Measurements from ENCODE around the gene OTOP3.
"Not testable (repeated sequence)": the region's sequence is repeated elsewhere in the genome, so short reads cannot be mapped to it uniquely, and the experiment has no call there.

OTOP3 gene

DNA sequence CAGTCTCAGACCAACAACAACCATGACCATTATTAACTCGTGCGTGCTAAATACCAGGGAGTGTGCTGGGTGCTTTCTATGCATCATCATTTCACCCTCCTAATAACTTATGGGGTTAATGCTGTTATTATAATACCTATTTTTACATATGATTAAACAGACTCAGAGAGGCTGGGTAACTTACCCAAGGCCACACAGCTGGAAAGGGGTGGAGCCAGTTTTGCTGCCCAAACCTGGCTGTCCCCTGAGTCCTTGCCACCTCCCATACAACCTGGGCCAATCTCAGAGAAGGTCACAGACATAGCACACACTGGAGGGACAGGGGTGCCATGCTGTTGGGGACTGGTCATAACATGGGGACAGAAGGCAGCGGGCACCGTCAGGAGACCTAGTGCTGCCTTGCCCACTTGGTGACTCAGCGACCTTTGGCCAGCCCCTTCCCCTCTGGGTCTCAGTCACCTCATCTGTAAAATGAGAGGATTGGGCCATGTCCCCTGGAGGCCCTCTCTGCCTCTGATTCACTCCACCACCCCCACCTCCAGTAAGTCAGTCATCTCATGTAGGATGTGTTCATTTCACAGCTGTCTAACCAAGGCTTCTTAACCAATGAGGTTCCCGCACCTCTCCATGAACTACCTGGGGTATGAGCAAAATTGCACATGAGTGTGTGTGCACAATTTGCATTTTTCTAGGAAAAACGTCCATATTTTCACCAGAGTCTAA, 30.9 kb upstream of the OTOP3 start:
- in situ Hi-C loops (cut with HindIII; ENCODE audit: low sequenced_read_pairs) = no loop called here
- TF ChIP-seq CTCF (IDR thresholded peaks at IDR 0.05; ENCODE audit: low read depth, low read length) = no peak
- no peak overlapping the region for H3K4me3 ChIP-seq (ENCODE audit: low read depth, low read length)
- DNase-seq (ENCODE audit: low read depth, low spot score) = no peak

DNA sequence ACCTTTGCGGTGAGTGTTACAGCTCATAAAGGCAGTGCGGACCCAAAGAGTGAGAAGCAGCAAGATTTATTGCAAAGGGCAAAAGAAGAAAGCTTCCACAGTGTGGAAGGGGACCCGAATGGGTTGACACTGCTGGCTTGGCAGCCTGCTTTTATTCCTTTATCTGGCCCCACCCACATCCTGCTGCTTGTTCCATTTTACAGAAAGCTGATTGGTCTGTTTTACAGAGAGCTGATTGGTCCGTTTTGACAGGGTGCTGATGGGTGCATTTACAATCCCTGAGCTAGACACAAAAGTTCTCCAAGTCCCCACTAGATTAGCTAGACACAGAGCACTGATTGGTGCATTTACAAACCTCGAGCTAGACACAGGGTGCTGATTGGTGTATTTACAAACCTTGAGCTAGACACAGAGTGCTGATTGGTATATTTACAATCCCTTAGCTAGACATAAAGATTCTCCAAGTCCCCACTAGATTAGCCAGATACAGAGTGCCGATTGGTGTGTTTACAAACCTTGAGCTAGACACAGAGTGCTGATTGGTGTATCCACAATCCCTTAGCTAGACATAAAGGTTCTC, 29.4 kb upstream of the OTOP3 start:
- in situ Hi-C loops (cut with HindIII; ENCODE audit: low sequenced_read_pairs); DNase-seq (ENCODE audit: low read depth, low spot score): not testable (repeated sequence)

DNA sequence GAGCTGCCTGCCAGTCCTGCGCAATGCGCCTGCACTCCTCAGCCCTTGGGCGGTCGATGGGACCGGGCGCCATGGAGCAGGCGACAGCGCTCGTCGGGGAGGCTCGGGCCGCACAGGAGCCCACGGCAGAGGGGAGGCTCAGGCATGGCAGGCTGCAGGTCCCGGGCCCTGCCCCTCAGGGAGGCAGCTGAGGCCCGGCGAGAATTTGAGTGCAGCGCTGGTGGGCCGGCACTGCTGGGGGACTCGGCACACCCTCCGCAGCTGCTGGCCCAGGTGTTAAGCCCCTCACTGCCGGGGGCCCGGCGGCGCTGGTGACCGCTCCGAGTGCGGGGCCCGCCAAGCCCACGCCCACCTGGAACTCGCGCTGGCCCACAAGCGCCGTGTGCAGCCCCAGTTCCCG, 28.7 kb upstream of the OTOP3 start:
- in situ Hi-C loops (cut with HindIII; ENCODE audit: low sequenced_read_pairs) = no loop called here
- H3K4me3 ChIP-seq (ENCODE audit: low read depth, low read length) = no peak overlapping the region
- no peak for TF ChIP-seq CTCF (IDR thresholded peaks at IDR 0.05; ENCODE audit: low read depth, low read length)
- DNase-seq (ENCODE audit: low read depth, low spot score) = no peak

More for the DNA sequence above, 29.4 kb upstream of the OTOP3 start:
- H3K4me3 ChIP-seq (ENCODE audit: low read depth, low read length) = not testable (repeated sequence)

DNA sequence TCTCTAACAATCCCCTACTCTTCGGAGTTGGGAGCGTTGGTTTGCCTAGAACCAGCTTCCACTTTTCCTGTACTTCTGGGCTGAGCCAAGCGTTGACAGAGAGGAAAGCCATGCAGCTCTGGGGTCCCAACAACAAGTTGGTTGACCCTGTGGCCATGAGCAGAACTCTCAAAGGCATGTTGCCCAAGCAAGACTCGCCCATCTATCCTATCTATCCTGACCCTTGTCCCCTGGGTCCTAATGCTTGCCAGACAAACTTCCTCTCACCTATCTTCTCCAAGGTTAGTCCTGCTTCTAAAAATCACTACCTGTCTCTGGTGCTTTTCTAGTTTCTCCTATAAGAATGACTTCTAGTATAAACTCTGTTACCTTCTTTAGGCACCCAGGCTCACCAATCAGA, 26.6 kb upstream of the OTOP3 start:
- H3K4me3 ChIP-seq (ENCODE audit: low read depth, low read length); in situ Hi-C loops (cut with HindIII; ENCODE audit: low sequenced_read_pairs); DNase-seq (ENCODE audit: low read depth, low spot score): not testable (repeated sequence)

GRCh38 chr17:74911423-74911822, 24.3 kb upstream of the OTOP3 start:
- DNase-seq (ENCODE audit: low read depth, low spot score); in situ Hi-C loops (cut with HindIII; ENCODE audit: low sequenced_read_pairs); H3K4me3 ChIP-seq (ENCODE audit: low read depth, low read length): not testable (repeated sequence)

DNA sequence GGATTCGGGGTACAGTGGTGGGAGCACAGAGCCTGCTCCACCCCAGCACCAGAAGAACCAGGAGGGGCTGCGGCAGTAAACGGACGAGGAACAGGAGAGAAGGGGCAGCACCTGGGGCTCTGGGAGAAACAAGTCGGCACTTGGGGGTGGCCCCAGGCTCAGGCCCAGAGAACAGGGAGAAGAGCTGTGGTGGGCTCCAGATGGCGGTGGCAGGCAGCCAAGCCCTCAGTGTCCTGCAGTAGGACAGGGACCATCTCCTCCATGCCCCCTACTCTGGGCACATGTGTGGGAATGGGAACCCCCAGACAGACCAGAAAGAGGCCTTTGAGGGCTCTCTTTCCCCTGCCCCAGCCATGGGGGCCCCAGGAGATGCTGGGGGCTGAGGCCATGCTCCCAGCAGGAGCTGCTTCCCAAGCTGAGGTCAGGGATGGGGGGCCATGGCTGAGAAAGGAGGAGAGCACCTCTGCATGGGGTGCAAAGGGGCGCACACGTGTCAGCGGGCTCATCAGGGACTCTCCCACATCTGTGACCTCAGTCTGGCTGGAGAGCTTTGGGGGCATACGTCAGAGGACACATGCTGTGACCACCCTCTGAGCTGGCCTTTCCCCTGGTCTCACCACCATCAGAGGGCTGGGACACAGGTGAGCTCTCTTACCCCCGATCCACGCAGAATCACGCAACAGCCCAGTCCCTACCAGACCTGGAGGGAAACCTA, 19.4 kb upstream of the OTOP3 start:
- in situ Hi-C loops (cut with HindIII; ENCODE audit: low sequenced_read_pairs) = no loop called here
- H3K4me3 ChIP-seq (ENCODE audit: low read depth, low read length) = no peak overlapping the region
- DNase-seq (ENCODE audit: low read depth, low spot score) = no peak
- TF ChIP-seq CTCF (IDR thresholded peaks at IDR 0.05; ENCODE audit: low read depth, low read length) = no peak

GRCh38 chr17:74916851-74917199, 18.9 kb upstream of the OTOP3 start:
- TF ChIP-seq CTCF (IDR thresholded peaks at IDR 0.05; ENCODE audit: low read depth, low read length) = no peak
- in situ Hi-C loops (cut with HindIII; ENCODE audit: low sequenced_read_pairs) = no loop called here
- no peak for DNase-seq (ENCODE audit: low read depth, low spot score)
- H3K4me3 ChIP-seq (ENCODE audit: low read depth, low read length) = no peak overlapping the region

GRCh38 chr17:74917430-74917829, 18.3 kb upstream of the OTOP3 start:
- no peak for TF ChIP-seq CTCF (IDR thresholded peaks at IDR 0.05; ENCODE audit: low read depth, low read length)
- no peak overlapping the region for H3K4me3 ChIP-seq (ENCODE audit: low read depth, low read length)
- no peak for DNase-seq (ENCODE audit: low read depth, low spot score)
- in situ Hi-C loops (cut with HindIII; ENCODE audit: low sequenced_read_pairs) = no loop called here
